ENCODE measurements around the gene SERPINB8. TPM values are rescaled to one million over a fixed set of nuclear protein-coding genes. Genes with fewer than 3 reads are reported as not detected.

The SERPINB8 gene
- total and polyA plus RNA-seq, 2 donors (not counting 1 experiment from before 2014, with no cell fraction given), result 9.7 to 21.0 TPM

GRCh38 chr18:63997606-63998005 lies 27.7 kb downstream of the SERPINB8 start:
- no peak overlapping the region for H2AFZ ChIP-seq (ENCODE audit: low read length)
- no peaks in the 10 kb centered on the region for H3K9me3 ChIP-seq (ENCODE audit: control insufficient read depth, insufficient read depth, low read depth, low read length)
- DNase-seq (ENCODE audit: low read depth in 2 of 2), result peak in 1 of 2 donors; percentile 36
- H3K27ac ChIP-seq (ENCODE audit: insufficient read depth, low read length), result no peak overlapping the region
- H3K4me3 ChIP-seq (replicated peaks in 1 of 4; ENCODE audit: control extremely low read depth in 1 of 4, insufficient read depth in 1 of 4, low read depth in 3 of 4, low read length in 4 of 4), result no peak overlapping the region
- H4K20me1 ChIP-seq (ENCODE audit: control insufficient read depth, extremely low read depth, insufficient read depth, low read length), result no peaks in the 10 kb centered on the region
- no peak for TF ChIP-seq CTCF (conservative IDR thresholded peaks at IDR 0.05 in 1 of 2, IDR thresholded peaks at IDR 0.05 in 1 of 2; ENCODE audit: low read depth in 1 of 2, low read length in 2 of 2)
- TF ChIP-seq EZH2 (IDR thresholded peaks at IDR 0.05; ENCODE audit: low read length, missing control alignments), result no peak
- no peaks in the 10 kb centered on the region for H3K4me1 ChIP-seq (ENCODE audit: control insufficient read depth, extremely low read depth, insufficient read depth, low read length)
- H3K36me3 ChIP-seq (ENCODE audit: control insufficient read depth, insufficient read depth, low read length), result no peaks in the 10 kb centered on the region
- H3K4me2 ChIP-seq (ENCODE audit: extremely low read depth, insufficient read depth, low read length), result no peak overlapping the region
- no peaks in the 10 kb centered on the region for H3K27me3 ChIP-seq (ENCODE audit: control insufficient read depth, insufficient read depth, low read length)
- no peak overlapping the region for H3K9ac ChIP-seq (ENCODE audit: insufficient read depth, low read length)
- no peaks in the 10 kb centered on the region for H3K79me2 ChIP-seq (ENCODE audit: control insufficient read depth, insufficient read depth, low read length)

DNA sequence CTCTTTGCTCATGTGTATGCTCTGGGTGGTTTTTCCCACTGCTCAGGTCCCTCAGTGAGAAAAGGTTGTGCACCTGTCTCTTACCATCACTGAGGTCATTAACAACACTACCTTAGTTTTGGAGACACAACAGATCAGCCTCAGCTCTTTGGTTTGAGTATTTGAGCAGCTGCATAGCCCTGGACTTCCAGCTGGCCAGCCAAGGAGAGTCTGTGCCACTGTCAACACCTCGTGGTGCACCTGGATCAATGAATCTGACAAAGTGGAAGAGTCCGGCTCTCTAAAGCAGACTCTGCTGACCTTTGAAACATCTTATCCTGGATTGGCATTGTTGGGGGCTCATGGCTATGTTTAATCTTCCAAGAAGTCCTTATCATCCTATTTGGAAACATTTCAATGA lies 30.0 kb downstream of the SERPINB8 start:
- H3K27me3 ChIP-seq (ENCODE audit: control insufficient read depth, insufficient read depth, low read length), result no peaks in the 10 kb centered on the region
- no peaks in the 10 kb centered on the region for H3K4me1 ChIP-seq (ENCODE audit: control insufficient read depth, extremely low read depth, insufficient read depth, low read length)
- H3K79me2 ChIP-seq (ENCODE audit: control insufficient read depth, insufficient read depth, low read length), result no peaks in the 10 kb centered on the region
- H3K4me2 ChIP-seq (ENCODE audit: extremely low read depth, insufficient read depth, low read length), result no peak overlapping the region
- H2AFZ ChIP-seq (ENCODE audit: low read length), result no peak overlapping the region
- H3K9ac ChIP-seq (ENCODE audit: insufficient read depth, low read length), result no peak overlapping the region
- no peak for DNase-seq (ENCODE audit: low read depth in 2 of 2)
- H3K4me3 ChIP-seq (replicated peaks in 1 of 4; ENCODE audit: control extremely low read depth in 1 of 4, insufficient read depth in 1 of 4, low read depth in 3 of 4, low read length in 4 of 4), result no peak overlapping the region
- H4K20me1 ChIP-seq (ENCODE audit: control insufficient read depth, extremely low read depth, insufficient read depth, low read length), result no peaks in the 10 kb centered on the region
- H3K27ac ChIP-seq (ENCODE audit: insufficient read depth, low read length), result no peak overlapping the region
- TF ChIP-seq EZH2 (IDR thresholded peaks at IDR 0.05; ENCODE audit: low read length, missing control alignments) (no peak), CTCF (conservative IDR thresholded peaks at IDR 0.05 in 1 of 2, IDR thresholded peaks at IDR 0.05 in 1 of 2; ENCODE audit: low read depth in 1 of 2, low read length in 2 of 2) (no peak)
- H3K36me3 ChIP-seq (ENCODE audit: control insufficient read depth, insufficient read depth, low read length), result no peaks in the 10 kb centered on the region
- no peaks in the 10 kb centered on the region for H3K9me3 ChIP-seq (ENCODE audit: control insufficient read depth, insufficient read depth, low read depth, low read length)

- Histone ChIP-seq H3K9me3 (ENCODE audit: control insufficient read depth, insufficient read depth, low read depth, low read length) (no peaks in the 10 kb centered on the region), H3K27ac (ENCODE audit: insufficient read depth, low read length) (no peak overlapping the region), H3K27me3 (ENCODE audit: control insufficient read depth, insufficient read depth, low read length) (no peaks in the 10 kb centered on the region), H3K36me3 (ENCODE audit: control insufficient read depth, insufficient read depth, low read length) (no peaks in the 10 kb centered on the region), H4K20me1 (ENCODE audit: control insufficient read depth, extremely low read depth, insufficient read depth, low read length) (no peaks in the 10 kb centered on the region), H3K9ac (ENCODE audit: insufficient read depth, low read length) (no peak overlapping the region), H3K79me2 (ENCODE audit: control insufficient read depth, insufficient read depth, low read length) (no peaks in the 10 kb centered on the region), H3K4me1 (ENCODE audit: control insufficient read depth, extremely low read depth, insufficient read depth, low read length) (no peaks in the 10 kb centered on the region), H3K4me3 (replicated peaks in 1 of 4; ENCODE audit: control extremely low read depth in 1 of 4, insufficient read depth in 1 of 4, low read depth in 3 of 4, low read length in 4 of 4) (no peak overlapping the region), H3K4me2 (ENCODE audit: extremely low read depth, insufficient read depth, low read length) (no peak overlapping the region), H2AFZ (ENCODE audit: low read length) (no peak overlapping the region)
- no peak for DNase-seq (ENCODE audit: low read depth in 2 of 2)
- TF ChIP-seq EZH2 (IDR thresholded peaks at IDR 0.05; ENCODE audit: low read length, missing control alignments) (no peak), CTCF (conservative IDR thresholded peaks at IDR 0.05 in 1 of 2, IDR thresholded peaks at IDR 0.05 in 1 of 2; ENCODE audit: low read depth in 1 of 2, low read length in 2 of 2) (no peak)
These were observed 32.7 kb downstream of the SERPINB8 start for GRCh38 chr18:64002581-64002980.
